HCT116 (cell line): ENCODE data around the gene C2orf74. TPM values are rescaled to one million over a fixed set of nuclear protein-coding genes. Genes with fewer than 3 reads are reported as not detected.

ENCODE experiments used
- ATAC-seq: fragments of 200-7000 bp; cut with Tn5 transposase; 2 replicates; pipeline ENCODE4 v1.9.1; 2020; ENCODE audit warnings: mild to moderate bottlenecking, moderate library complexity
- BruUV-seq: library from RNA; stranded (reverse); fragments of 400-500 nt; replicated peaks from 2 replicates; lab custom pipeline; 2021; lab: Mats Ljungman, UMichigan
- CTCF ChIA-PET: fragments of 300-600 bp; sonication (Branson Sonifier 250); formaldehyde crosslinking; loops from one replicate; lab custom pipeline; 2021; ENCODE audit warnings: antibody characterized with exemption; lab: Charles Lee
- POLR2A ChIA-PET: fragments of 300-600, 350-600 bp; sonication (Branson Sonifier 250); formaldehyde crosslinking; loops from one replicate; lab custom pipeline; 2021; ENCODE audit warnings: antibody characterized with exemption; lab: Charles Lee
- RAD21 ChIA-PET, 2 experiments: fragments of 300-600 bp; sonication (Branson Sonifier 250); formaldehyde crosslinking; loops; one replicate each; lab custom pipeline; 2023; ENCODE audit warnings: low total read pairs in 2 of 2; ENCODE audit not compliant: uncharacterized antibody in 2 of 2, unreplicated experiment in 2 of 2, low non-redundant PET in 1 of 2; lab: Charles Lee
- DNase-seq: peaks from one replicate; pipeline ENCODE4 v3.0.0-alpha.2; 2010; ENCODE audit warnings: low read depth, low spot score
- H2AFZ ChIP-seq: fragments of 200-600 bp; shearing (Covaris generic), sonication (generic); 2 replicates; pipeline ENCODE4 v1.6.1; 2017; ENCODE audit warnings: low read depth, mixed run types, mixed read lengths, antibody characterized with exemption, low read length; ENCODE audit not compliant: poor library complexity, severe bottlenecking
- H3K27ac ChIP-seq: 2 replicates; pipeline ENCODE4 v1.5.1; 2012; ENCODE audit warnings: low read depth, low read length
- H3K27me3 ChIP-seq: fragments of 200-600 bp; sonication (generic); 2 replicates; pipeline ENCODE4 v1.6.1; 2016; ENCODE audit warnings: mixed run types, low read length, mixed read lengths; ENCODE audit not compliant: insufficient read depth
- H3K36me3 ChIP-seq, 2 experiments: fragments of 200-500 bp in 1 of 2; fragments of 200-600 bp in 1 of 2; sonication (Bioruptor generic) in 1 of 2; sonication (generic) in 1 of 2; 2 replicates each; pipeline versions ENCODE4 v1.5.1 to v1.6.1; 2014 to 2016; ENCODE audit warnings: low read length in 2 of 2, inconsistent platforms in 1 of 2, mixed read lengths in 1 of 2, mixed run types in 1 of 2; ENCODE audit not compliant: insufficient read depth in 2 of 2, control insufficient read depth in 1 of 2
- H3K4me1 ChIP-seq, 2 experiments: fragments of 200-600 bp in 1 of 2; sonication (generic) in 1 of 2; 2 replicates each; pipeline versions ENCODE4 v1.5.1 to v1.6.1; 2012 to 2017; ENCODE audit warnings: low read length in 2 of 2, inconsistent platforms in 1 of 2, mild to moderate bottlenecking in 1 of 2, mixed read lengths in 1 of 2, mixed run types in 1 of 2, moderate library complexity in 1 of 2; ENCODE audit not compliant: insufficient read depth in 2 of 2, control insufficient read depth in 1 of 2
- H3K4me2 ChIP-seq: fragments of 200-600 bp; sonication (generic); 2 replicates; pipeline ENCODE4 v1.6.1; 2017; ENCODE audit warnings: mixed run types, low read length, mixed read lengths
- H3K4me3 ChIP-seq, 2 experiments: fragments of 200-600 bp in 1 of 2; sonication (generic) in 1 of 2; replicated peaks in 1 of 2; 2 replicates each; pipeline ENCODE4 v1.5.1; 2011 to 2016; ENCODE audit warnings: low read length in 2 of 2, control low read depth in 1 of 2, low read depth in 1 of 2, mild to moderate bottlenecking in 1 of 2, mixed read lengths in 1 of 2, mixed run types in 1 of 2
- H3K79me2 ChIP-seq: fragments of 200-600 bp; sonication (generic); 2 replicates; pipeline ENCODE4 v1.6.1; 2017; ENCODE audit warnings: mild to moderate bottlenecking, mixed run types, low read length, moderate library complexity, mixed read lengths; ENCODE audit not compliant: insufficient read depth
- H3K9ac ChIP-seq: fragments of 200-600 bp; sonication (generic); 2 replicates; pipeline ENCODE4 v1.6.1; 2016; ENCODE audit warnings: low read length, mixed read lengths
- H3K9me2 ChIP-seq: fragments of 200-600 bp; sonication (generic), shearing (Covaris generic); 2 replicates; pipeline ENCODE4 v1.6.1; 2017; ENCODE audit warnings: mixed run types, mild to moderate bottlenecking, moderate library complexity; ENCODE audit not compliant: insufficient read depth
- H3K9me3 ChIP-seq, 2 experiments: fragments of 200-500 bp in 1 of 2; fragments of 200-600 bp in 1 of 2; sonication (Bioruptor generic) in 1 of 2; sonication (generic) in 1 of 2; 2 replicates each; pipeline ENCODE4 v1.6.1; 2014 to 2017; ENCODE audit warnings: low read length in 2 of 2, mixed read lengths in 2 of 2, inconsistent platforms in 1 of 2, low read depth in 1 of 2, mild to moderate bottlenecking in 1 of 2, mixed run types in 1 of 2, moderate library complexity in 1 of 2; ENCODE audit not compliant: control insufficient read depth in 1 of 2, insufficient read depth in 1 of 2
- H4K20me1 ChIP-seq: fragments of 200-600 bp; sonication (generic), shearing (Covaris generic); 2 replicates; pipeline ENCODE4 v1.6.1; 2017; ENCODE audit warnings: mixed run types, mild to moderate bottlenecking, moderate library complexity; ENCODE audit not compliant: insufficient read depth
- CBX3 ChIP-seq: IDR thresholded peaks from 2 replicates; pipeline ENCODE4 v1.6.1; 2012; ENCODE audit warnings: low read depth
- CEBPB ChIP-seq: IDR thresholded peaks from 2 replicates; pipeline ENCODE4 v1.6.1; 2012; ENCODE audit warnings: low read depth
- EGR1 ChIP-seq: IDR thresholded peaks from 2 replicates; pipeline ENCODE4 v1.6.1; 2012; ENCODE audit warnings: low read depth
- POLR2AphosphoS5 ChIP-seq: IDR thresholded peaks from 2 replicates; pipeline ENCODE4 v1.6.1; 2011; ENCODE audit warnings: mild to moderate bottlenecking, low read depth, low read length, moderate library complexity
- SP1 ChIP-seq: IDR thresholded peaks from 2 replicates; pipeline ENCODE4 v1.6.1; 2012; ENCODE audit warnings: low read depth
- SRF ChIP-seq: IDR thresholded peaks from 2 replicates; pipeline ENCODE4 v1.6.1; 2012; ENCODE audit warnings: low read depth
- YY1 ChIP-seq: IDR thresholded peaks from 2 replicates; pipeline ENCODE4 v1.6.1; 2011; ENCODE audit warnings: low read length, low read depth, moderate library complexity, mild to moderate bottlenecking; ENCODE audit not compliant: insufficient replicate concordance; ENCODE audit errors: extremely low read depth
- ZFX ChIP-seq: fragments of 450-650 bp; IDR thresholded peaks from 2 replicates; pipeline ENCODE4 v1.6.1; 2017
- intact Hi-C: fragments of 100-400 bp; cut with micrococcal nuclease; formaldehyde crosslinking; loops from 2 replicates; pipeline ENCODE4 v1.10.0; 2022
- total RNA-seq: library from RNA; stranded (reverse); gene quantifications from one replicate; pipeline ENCODE4 v1.2.1, GENCODE V29; 2021; ENCODE audit not compliant: unreplicated experiment
- TF ChIP-seq, protein P1 (sequence below), 3 experiments: fragments of 200-600 bp in 1 of 3; sonication (generic) in 1 of 3; IDR thresholded peaks in 2 of 3; conservative IDR thresholded peaks in 1 of 3; 2 replicates each; pipeline ENCODE4 v1.5.1; 2012 to 2017; ENCODE audit warnings: low read depth in 2 of 3, low read length in 2 of 3, antibody characterized with exemption in 1 of 3, borderline replicate concordance in 1 of 3, control low read depth in 1 of 3, mild to moderate bottlenecking in 1 of 3, mixed read lengths in 1 of 3, mixed run types in 1 of 3, moderate library complexity in 1 of 3; ENCODE audit not compliant: insufficient read depth in 1 of 3
- TF ChIP-seq, protein P2 (sequence below): IDR thresholded peaks from 2 replicates; pipeline ENCODE4 v1.6.1; 2011; ENCODE audit warnings: mild to moderate bottlenecking, low read length, moderate library complexity; ENCODE audit not compliant: insufficient replicate concordance; ENCODE audit errors: extremely low read depth
- TF ChIP-seq, protein P3 (sequence below): IDR thresholded peaks from 2 replicates; pipeline ENCODE4 v1.6.1; 2012; ENCODE audit warnings: low read depth

The C2orf74 gene
- total RNA-seq, 1 experiment from 2014 or later: not detected

DNA sequence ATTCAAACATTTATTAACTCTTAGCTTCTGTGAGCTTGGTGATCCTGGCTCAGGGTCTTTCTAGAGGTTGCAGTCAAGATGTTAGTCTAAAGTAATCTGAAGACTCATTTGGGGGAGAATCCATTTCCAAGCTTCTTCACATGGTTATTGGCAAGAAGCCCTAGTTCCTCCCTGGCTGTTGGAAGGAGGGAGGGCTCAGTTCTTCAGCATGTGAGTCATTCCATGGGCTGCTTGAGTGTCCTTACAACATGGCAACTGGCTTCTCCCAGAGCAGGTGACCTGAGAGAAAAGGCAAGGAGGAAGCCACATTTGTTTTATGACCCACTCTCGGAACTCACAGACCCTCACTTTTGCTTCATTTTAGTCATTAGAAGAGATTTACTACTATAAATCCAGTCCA, 10.6 kb upstream of the C2orf74 start (continued):
- TF ChIP-seq, protein P1, sequence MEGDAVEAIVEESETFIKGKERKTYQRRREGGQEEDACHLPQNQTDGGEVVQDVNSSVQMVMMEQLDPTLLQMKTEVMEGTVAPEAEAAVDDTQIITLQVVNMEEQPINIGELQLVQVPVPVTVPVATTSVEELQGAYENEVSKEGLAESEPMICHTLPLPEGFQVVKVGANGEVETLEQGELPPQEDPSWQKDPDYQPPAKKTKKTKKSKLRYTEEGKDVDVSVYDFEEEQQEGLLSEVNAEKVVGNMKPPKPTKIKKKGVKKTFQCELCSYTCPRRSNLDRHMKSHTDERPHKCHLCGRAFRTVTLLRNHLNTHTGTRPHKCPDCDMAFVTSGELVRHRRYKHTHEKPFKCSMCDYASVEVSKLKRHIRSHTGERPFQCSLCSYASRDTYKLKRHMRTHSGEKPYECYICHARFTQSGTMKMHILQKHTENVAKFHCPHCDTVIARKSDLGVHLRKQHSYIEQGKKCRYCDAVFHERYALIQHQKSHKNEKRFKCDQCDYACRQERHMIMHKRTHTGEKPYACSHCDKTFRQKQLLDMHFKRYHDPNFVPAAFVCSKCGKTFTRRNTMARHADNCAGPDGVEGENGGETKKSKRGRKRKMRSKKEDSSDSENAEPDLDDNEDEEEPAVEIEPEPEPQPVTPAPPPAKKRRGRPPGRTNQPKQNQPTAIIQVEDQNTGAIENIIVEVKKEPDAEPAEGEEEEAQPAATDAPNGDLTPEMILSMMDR (IDR thresholded peaks at IDR 0.05 in 2 of 3, conservative IDR thresholded peaks at IDR 0.05 in 1 of 3; ENCODE audit: borderline replicate concordance in 1 of 3, insufficient read depth in 1 of 3, low read depth in 2 of 3, low read length in 2 of 3): no peak
- TF ChIP-seq CBX3 (no peak), CEBPB (no peak), EGR1 (no peak)

DNA sequence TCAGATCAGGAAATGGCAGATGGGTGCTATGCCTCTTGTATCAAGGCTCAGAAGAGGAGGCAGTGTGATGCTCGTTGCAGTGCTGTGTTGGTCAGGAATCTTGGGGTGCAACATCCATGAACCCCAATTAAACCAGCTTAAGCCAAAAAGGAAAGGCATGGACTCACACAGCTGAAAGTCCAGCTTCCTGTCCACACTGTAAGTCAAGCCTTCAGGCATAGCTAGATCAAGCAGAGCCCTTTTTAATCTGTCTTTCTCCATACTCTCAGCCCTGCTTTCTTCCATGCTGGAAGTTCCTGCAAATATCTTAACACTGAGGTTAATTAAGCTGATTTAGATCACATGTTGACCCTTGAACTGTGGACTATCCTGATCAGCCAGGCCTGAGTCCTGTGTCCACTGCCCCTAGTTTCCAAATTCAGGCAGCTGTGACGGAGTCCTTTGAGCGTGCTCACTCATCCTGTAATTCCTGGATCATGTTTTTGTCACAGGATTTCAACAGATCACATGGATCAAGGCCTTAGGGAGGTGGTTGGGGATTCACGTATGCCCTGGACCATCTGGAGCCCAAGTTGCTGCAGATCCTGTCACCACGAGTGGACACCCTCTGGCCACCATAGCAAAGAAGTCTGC, 4.5 kb upstream of the C2orf74 start:
- H3K27me3 ChIP-seq: no peaks in the 10 kb centered on the region
- no peaks in the 10 kb centered on the region for H3K4me1 ChIP-seq
- intact Hi-C loops: no loop called here
- ChIA-PET CTCF (no interaction called here), POLR2A (no interaction called here), RAD21 (no interaction called here)
- H3K4me3 ChIP-seq: no peak overlapping the region
- no peaks in the 10 kb centered on the region for H3K9me3 ChIP-seq
- H3K27ac ChIP-seq: no peak overlapping the region
- H3K36me3 ChIP-seq: no peaks in the 10 kb centered on the region
- H3K9ac ChIP-seq: no peak overlapping the region
- H3K4me2 ChIP-seq: no peak overlapping the region
- ATAC-seq (no peak), DNase-seq (no peak)
- H3K9me2 ChIP-seq: no peaks in the 10 kb centered on the region
- BruUV-seq: no TSS peak
- TF ChIP-seq POLR2AphosphoS5: no peak
- TF ChIP-seq CEBPB: no peak
- TF ChIP-seq ZFX: no peak
- TF ChIP-seq, protein P2, sequence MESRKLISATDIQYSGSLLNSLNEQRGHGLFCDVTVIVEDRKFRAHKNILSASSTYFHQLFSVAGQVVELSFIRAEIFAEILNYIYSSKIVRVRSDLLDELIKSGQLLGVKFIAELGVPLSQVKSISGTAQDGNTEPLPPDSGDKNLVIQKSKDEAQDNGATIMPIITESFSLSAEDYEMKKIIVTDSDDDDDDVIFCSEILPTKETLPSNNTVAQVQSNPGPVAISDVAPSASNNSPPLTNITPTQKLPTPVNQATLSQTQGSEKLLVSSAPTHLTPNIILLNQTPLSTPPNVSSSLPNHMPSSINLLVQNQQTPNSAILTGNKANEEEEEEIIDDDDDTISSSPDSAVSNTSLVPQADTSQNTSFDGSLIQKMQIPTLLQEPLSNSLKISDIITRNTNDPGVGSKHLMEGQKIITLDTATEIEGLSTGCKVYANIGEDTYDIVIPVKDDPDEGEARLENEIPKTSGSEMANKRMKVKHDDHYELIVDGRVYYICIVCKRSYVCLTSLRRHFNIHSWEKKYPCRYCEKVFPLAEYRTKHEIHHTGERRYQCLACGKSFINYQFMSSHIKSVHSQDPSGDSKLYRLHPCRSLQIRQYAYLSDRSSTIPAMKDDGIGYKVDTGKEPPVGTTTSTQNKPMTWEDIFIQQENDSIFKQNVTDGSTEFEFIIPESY: no peak
- TF ChIP-seq, protein P3, sequence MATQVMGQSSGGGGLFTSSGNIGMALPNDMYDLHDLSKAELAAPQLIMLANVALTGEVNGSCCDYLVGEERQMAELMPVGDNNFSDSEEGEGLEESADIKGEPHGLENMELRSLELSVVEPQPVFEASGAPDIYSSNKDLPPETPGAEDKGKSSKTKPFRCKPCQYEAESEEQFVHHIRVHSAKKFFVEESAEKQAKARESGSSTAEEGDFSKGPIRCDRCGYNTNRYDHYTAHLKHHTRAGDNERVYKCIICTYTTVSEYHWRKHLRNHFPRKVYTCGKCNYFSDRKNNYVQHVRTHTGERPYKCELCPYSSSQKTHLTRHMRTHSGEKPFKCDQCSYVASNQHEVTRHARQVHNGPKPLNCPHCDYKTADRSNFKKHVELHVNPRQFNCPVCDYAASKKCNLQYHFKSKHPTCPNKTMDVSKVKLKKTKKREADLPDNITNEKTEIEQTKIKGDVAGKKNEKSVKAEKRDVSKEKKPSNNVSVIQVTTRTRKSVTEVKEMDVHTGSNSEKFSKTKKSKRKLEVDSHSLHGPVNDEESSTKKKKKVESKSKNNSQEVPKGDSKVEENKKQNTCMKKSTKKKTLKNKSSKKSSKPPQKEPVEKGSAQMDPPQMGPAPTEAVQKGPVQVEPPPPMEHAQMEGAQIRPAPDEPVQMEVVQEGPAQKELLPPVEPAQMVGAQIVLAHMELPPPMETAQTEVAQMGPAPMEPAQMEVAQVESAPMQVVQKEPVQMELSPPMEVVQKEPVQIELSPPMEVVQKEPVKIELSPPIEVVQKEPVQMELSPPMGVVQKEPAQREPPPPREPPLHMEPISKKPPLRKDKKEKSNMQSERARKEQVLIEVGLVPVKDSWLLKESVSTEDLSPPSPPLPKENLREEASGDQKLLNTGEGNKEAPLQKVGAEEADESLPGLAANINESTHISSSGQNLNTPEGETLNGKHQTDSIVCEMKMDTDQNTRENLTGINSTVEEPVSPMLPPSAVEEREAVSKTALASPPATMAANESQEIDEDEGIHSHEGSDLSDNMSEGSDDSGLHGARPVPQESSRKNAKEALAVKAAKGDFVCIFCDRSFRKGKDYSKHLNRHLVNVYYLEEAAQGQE: no peak
- no peak for TF ChIP-seq SRF
- no peak for TF ChIP-seq YY1
- no peak for TF ChIP-seq SP1
- no peak overlapping the region for H2AFZ ChIP-seq
- no peaks in the 10 kb centered on the region for H4K20me1 ChIP-seq
- H3K79me2 ChIP-seq: no peaks in the 10 kb centered on the region
